Activated CD4-positive, alpha-beta memory T cell treated with anti-CD3 and anti-CD28 coated beads for 36 hours (primary cell): ENCODE results near the gene CCNY. TPM values are rescaled to one million over a fixed set of nuclear protein-coding genes. Genes with fewer than 3 reads are reported as not detected.
A peak's percentile ranks its signal among the peaks of the same experiment; 100 is the strongest.

Source experiments
- CTCF ChIA-PET: fragments of 350-600 bp; sonication (Branson Sonifier 250); formaldehyde crosslinking; loops from one replicate; lab custom pipeline; 2021; ENCODE audit warnings: antibody characterized with exemption, inconsistent platforms; lab: Charles Lee
- POLR2A ChIA-PET: fragments of 350-600 bp; sonication (Branson Sonifier 250); formaldehyde crosslinking; loops from one replicate; lab custom pipeline; 2021; ENCODE audit warnings: antibody characterized with exemption; lab: Charles Lee
- DNase-seq: peaks from one replicate; pipeline ENCODE4 v3.0.0-alpha.2; 2020
- H3K27ac Mint-ChIP-seq: one replicate; pipeline ENCODE4 v1.8.0; 2021; ENCODE audit warnings: mixed read lengths
- H3K27me3 Mint-ChIP-seq: one replicate; pipeline ENCODE4 v1.8.0; 2021; ENCODE audit warnings: mixed read lengths
- H3K36me3 Mint-ChIP-seq: one replicate; pipeline ENCODE4 v1.8.0; 2021; ENCODE audit warnings: mixed read lengths
- H3K4me1 Mint-ChIP-seq: one replicate; pipeline ENCODE4 v1.8.0; 2021; ENCODE audit warnings: low read depth, mixed read lengths
- H3K4me3 Mint-ChIP-seq: one replicate; pipeline ENCODE4 v1.8.0; 2021; ENCODE audit warnings: mild to moderate bottlenecking, mixed read lengths
- H3K9me3 Mint-ChIP-seq: one replicate; pipeline ENCODE4 v1.8.0; 2021; ENCODE audit warnings: mixed read lengths
- intact Hi-C: fragments of 100-400 bp; cut with micrococcal nuclease; formaldehyde crosslinking; loops from one replicate; pipeline ENCODE4 v1.15.1; 2023
- total RNA-seq, 2 experiments: library from RNA; stranded (reverse); gene quantifications; one replicate each; pipeline ENCODE4 v1.2.3, GENCODE V29; 2021

The CCNY gene
- total RNA-seq, 2 experiments from 2014 or later, result 34.6 to 36.2 TPM

GRCh38 chr10:35554461-35555056, 218.2 kb downstream of the CCNY start:
- Mint-ChIP-seq H3K9me3 (no peaks in the 10 kb centered on the region), H3K4me1 (no peaks in the 10 kb centered on the region), H3K36me3 (peaks cover 4% of the 10 kb centered on the region), H3K27ac (no peak overlapping the region), H3K27me3 (no peaks in the 10 kb centered on the region), H3K4me3 (no peak overlapping the region)
- no peak for DNase-seq
- intact Hi-C loops, result no loop called here
- ChIA-PET POLR2A (no interaction called here), CTCF (interaction anchor here (4.1 kb wide), 1 partner anchor 8 kb away, joined by 27 read pairs; no protein-coding TSS in a partner anchor)

DNA sequence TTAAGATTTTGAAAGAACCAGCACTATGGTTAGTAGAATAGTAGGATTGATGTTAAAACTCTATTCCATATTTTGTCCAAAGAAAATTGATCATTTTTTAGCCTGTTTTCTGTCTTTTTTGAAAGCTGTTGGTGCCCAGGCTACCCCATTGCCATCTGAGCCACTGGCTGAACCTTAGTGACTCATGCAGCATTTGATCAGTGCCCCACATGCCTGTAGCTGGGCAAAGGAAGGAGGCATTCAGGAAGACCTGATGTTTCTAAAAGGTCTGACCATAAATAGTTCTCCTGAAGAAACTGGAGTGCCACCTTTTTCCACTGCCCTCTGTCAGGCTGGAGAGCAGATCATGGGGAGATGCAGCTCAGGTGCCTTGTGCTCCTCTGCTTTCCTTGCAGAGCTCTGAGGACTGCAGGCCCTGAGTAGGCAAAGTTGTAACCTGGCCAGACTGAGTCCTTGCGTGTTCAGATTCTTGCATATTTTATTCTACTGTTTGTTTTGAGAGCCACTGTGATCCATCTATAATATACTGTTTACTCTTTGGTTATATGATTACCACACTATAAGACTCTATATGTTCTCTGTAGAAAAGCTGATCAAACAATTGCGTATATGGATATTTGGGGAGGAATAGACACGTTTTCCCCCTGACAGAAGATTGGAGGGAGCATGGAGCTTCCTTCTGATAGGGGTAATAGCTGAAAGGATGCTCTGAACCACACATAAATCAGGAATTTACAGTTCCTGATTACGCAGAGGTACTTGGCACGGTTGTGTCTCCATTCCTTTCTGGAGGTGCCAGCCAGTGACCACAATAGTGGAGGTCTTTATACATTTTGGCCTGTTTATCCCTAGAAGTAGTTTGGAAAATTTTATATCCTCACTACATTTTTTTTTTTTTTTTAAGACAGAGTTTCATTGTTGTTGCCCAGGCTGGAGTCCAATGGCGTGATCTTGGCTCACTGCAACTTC, 219.9 kb downstream of the CCNY start:
- peaks cover 5% of the 10 kb centered on the region for H3K36me3 Mint-ChIP-seq
- POLR2A ChIA-PET, result no interaction called here
- DNase-seq, result no peak
- H3K27me3 Mint-ChIP-seq, result no peaks in the 10 kb centered on the region
- H3K4me3 Mint-ChIP-seq, result no peak overlapping the region
- intact Hi-C loops, result no loop called here
- no peaks in the 10 kb centered on the region for H3K9me3 Mint-ChIP-seq
- H3K4me1 Mint-ChIP-seq, result no peaks in the 10 kb centered on the region
- CTCF ChIA-PET, result interaction anchor here (0.5 to 4.1 kb wide), 4 partner anchors 6 to 80 kb away, joined by 3 to 27 read pairs (median 3); no protein-coding TSS in a partner anchor
- H3K27ac Mint-ChIP-seq, result no peak overlapping the region

GRCh38 chr10:35558276-35558675, 222.0 kb downstream of the CCNY start:
- POLR2A ChIA-PET, result no interaction called here
- CTCF ChIA-PET, result no interaction called here
- Mint-ChIP-seq H3K27ac (no peak overlapping the region), H3K27me3 (no peaks in the 10 kb centered on the region), H3K4me3 (no peak overlapping the region), H3K9me3 (no peaks in the 10 kb centered on the region), H3K4me1 (no peaks in the 10 kb centered on the region), H3K36me3 (peaks cover 5% of the 10 kb centered on the region)
- DNase-seq, result no peak
- intact Hi-C loops, result no loop called here

DNA sequence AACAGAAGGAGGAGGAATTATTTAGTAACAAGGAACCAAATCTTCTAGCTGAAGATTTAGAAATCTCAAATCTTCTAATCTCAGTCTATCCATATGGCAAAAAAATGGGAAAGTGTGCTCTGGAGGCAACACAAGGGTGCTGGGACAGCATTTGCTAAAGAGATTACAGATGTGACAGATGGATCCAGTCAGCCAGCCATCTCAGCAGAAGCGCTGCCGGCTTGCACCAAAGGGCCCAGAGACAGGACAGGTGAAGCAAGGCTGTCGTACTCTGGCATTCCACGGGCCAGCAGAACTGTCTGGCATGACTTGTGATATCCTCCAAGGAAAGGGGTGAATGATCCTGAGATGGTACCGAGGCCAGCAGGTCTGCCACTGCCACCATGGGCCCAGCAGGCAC, 223.1 kb downstream of the CCNY start:
- no peaks in the 10 kb centered on the region for H3K9me3 Mint-ChIP-seq
- no peak overlapping the region for H3K27ac Mint-ChIP-seq
- no peak for DNase-seq
- intact Hi-C loops, result no loop called here
- POLR2A ChIA-PET, result no interaction called here
- H3K4me3 Mint-ChIP-seq, result no peak overlapping the region
- H3K27me3 Mint-ChIP-seq, result no peaks in the 10 kb centered on the region
- H3K4me1 Mint-ChIP-seq, result no peaks in the 10 kb centered on the region
- CTCF ChIA-PET, result no interaction called here
- H3K36me3 Mint-ChIP-seq, result peaks cover 6% of the 10 kb centered on the region

- DNase-seq, result no peak
- Mint-ChIP-seq H3K4me1 (no peaks in the 10 kb centered on the region), H3K4me3 (no peak overlapping the region), H3K27ac (no peak overlapping the region), H3K9me3 (no peaks in the 10 kb centered on the region), H3K36me3 (peaks cover 9% of the 10 kb centered on the region), H3K27me3 (no peaks in the 10 kb centered on the region)
- POLR2A ChIA-PET, result no interaction called here
- CTCF ChIA-PET, result interaction anchor here (1.3 to 3.0 kb wide), 5 partner anchors 8 to 441 kb away, joined by 3 to 27 read pairs (median 4); no protein-coding TSS in a partner anchor
- intact Hi-C loops, result loop anchor here (5.0 to 10.0 kb wide), 2 partner anchors 324 to 437 kb away; partner anchors contain the start of gene CREM
These were observed 225.4 kb downstream of the CCNY start for GRCh38 chr10:35561715-35562114.

DNA sequence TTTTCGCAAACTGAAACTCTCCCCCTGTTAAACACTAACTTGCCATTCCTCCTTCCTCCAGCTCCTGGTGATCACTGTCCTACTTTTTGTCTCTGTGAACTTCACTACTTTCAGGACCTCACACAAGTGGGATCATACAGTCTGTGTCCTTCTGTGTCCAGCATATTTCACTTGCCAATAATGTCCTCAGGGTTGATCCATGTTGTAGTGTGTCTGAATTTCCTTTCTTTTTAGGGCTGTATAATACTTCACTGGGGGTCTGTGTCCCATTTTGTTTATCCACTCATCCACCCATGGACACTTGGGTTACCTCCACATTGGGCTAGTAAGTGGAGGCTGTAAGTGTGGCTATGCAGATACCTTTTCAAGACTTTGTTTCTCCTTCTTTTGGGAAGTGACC, 226.1 kb downstream of the CCNY start:
- no peaks in the 10 kb centered on the region for H3K4me1 Mint-ChIP-seq
- H3K27ac Mint-ChIP-seq, result no peak overlapping the region

GRCh38 chr10:35563261-35563891, 227.1 kb downstream of the CCNY start:
- H3K4me3 Mint-ChIP-seq, result no peak overlapping the region
- intact Hi-C loops, result loop anchor here (5.0 to 10.0 kb wide), 2 partner anchors 326 to 439 kb away; partner anchors contain the start of gene CREM
- H3K27ac Mint-ChIP-seq, result no peak overlapping the region
- peaks cover 15% of the 10 kb centered on the region for H3K36me3 Mint-ChIP-seq
- POLR2A ChIA-PET, result no interaction called here
- no peaks in the 10 kb centered on the region for H3K27me3 Mint-ChIP-seq
- H3K4me1 Mint-ChIP-seq, result no peaks in the 10 kb centered on the region
- no peaks in the 10 kb centered on the region for H3K9me3 Mint-ChIP-seq
- DNase-seq, result peak; percentile 61
- CTCF ChIA-PET, result interaction anchor here (0.6 to 3.0 kb wide), 33 partner anchors 10 to 772 kb away, joined by 3 to 27 read pairs (median 4); no protein-coding TSS in a partner anchor

More for the DNA sequence above, 226.1 kb downstream of the CCNY start:
- H3K9me3 Mint-ChIP-seq, result no peaks in the 10 kb centered on the region
- intact Hi-C loops, result loop anchor here (5.0 to 10.0 kb wide), 2 partner anchors 325 to 438 kb away; partner anchors contain the start of gene CREM
- peaks cover 15% of the 10 kb centered on the region for H3K36me3 Mint-ChIP-seq
- no peak overlapping the region for H3K4me3 Mint-ChIP-seq
- POLR2A ChIA-PET, result no interaction called here
- DNase-seq, result no peak
- no peaks in the 10 kb centered on the region for H3K27me3 Mint-ChIP-seq
- CTCF ChIA-PET, result interaction anchor here (0.8 to 3.0 kb wide), 24 partner anchors 9 to 446 kb away, joined by 3 to 27 read pairs (median 4); no protein-coding TSS in a partner anchor

DNA sequence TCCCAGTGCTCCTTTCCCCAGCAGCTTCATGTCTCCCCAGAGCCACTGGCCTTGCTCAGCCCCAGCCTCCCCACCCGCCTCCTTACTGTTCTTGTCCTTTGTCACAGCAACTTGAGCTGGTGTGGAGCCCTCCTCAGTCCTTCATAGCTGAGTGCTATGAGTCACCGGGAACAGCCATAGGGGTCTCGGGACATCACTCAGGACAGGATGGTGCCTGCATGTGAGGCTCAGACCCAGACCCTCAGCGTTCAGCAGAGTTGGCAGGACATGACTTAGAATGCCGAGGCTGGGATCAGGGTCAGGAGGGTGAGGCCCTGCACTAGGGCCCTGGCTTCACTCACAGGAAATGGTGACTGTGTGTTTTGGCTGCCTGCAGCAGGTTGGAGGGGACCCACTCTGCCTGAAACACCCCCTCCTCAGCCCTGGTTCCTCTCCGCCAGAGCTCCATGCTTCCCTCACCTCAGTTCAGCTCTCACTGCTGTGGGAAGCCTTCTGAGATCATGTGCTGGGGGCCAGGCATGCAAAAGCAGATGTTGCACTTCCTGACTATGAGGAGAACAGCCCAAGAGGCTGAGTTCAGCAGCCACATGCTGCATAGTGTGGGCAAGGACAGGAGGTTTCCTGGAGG, 228.1 kb downstream of the CCNY start:
- Mint-ChIP-seq H3K27me3 (no peaks in the 10 kb centered on the region), H3K27ac (no peak overlapping the region), H3K36me3 (peaks cover 22% of the 10 kb centered on the region), H3K4me1 (no peaks in the 10 kb centered on the region), H3K9me3 (no peaks in the 10 kb centered on the region), H3K4me3 (no peak overlapping the region)
- POLR2A ChIA-PET, result no interaction called here
- CTCF ChIA-PET, result interaction anchor here (0.6 to 2.9 kb wide), 8 partner anchors 16 to 773 kb away, joined by 3 to 23 read pairs (median 4); no protein-coding TSS in a partner anchor
- intact Hi-C loops, result loop anchor here (5.0 to 10.0 kb wide), 2 partner anchors 327 to 440 kb away; partner anchors contain the start of gene CREM
- no peak for DNase-seq

DNA sequence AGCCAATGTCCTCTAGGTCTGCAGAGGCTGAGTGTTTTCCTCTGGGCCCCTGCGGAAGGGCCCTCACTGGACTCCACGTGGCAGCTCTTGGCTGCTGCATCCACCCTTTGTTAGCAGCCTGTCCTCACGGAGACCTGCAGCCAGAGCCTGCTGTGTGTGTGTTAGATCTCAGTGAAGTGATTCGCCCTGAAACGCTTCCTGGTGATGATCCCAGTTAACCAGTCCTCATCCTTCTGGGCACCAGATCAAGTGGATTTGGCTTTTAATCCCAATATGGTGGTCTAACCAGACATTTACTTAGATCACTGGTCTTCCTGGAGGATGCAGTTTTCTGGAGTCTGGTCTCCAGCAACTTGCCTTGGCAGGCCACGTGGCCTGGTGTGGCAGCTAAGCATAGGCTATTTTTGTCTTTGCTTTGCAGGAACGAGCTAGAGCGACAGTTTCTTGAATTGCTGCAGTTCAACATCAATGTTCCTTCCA, 229.3 kb downstream of the CCNY start:
- Mint-ChIP-seq H3K9me3 (no peaks in the 10 kb centered on the region), H3K4me3 (no peak overlapping the region), H3K27ac (no peak overlapping the region), H3K27me3 (no peaks in the 10 kb centered on the region), H3K36me3 (peaks cover 26% of the 10 kb centered on the region), H3K4me1 (no peaks in the 10 kb centered on the region)
- intact Hi-C loops, result loop anchor here (10.0 kb wide), 1 partner anchor 441 kb away; the partner anchor contains the start of gene CREM
- no peak for DNase-seq
- ChIA-PET POLR2A (no interaction called here), CTCF (interaction anchor here (1.2 to 1.7 kb wide), 2 partner anchors 10 to 326 kb away, joined by 3 to 4 read pairs; no protein-coding TSS in a partner anchor)

DNA sequence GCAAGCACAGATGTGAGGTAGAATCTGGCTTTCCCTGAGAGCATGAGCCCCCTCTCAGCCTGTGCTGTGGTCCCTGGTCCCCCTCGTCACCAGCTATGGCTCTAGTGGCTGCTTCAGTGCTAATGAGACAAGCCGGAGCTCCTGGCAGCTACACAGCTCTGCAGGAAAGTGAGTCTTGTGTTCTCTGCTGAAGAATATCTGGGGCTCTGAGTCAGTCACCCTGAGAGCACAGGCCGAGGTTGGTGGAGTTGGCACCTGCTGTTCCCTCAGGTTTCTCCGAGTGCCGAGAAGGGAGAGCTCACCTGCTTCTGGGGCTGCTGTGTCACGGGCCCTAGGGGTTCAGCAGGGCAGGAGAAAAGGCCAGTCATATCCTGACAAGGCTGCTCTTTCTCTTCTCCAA, 231.6 kb downstream of the CCNY start:
- no peak overlapping the region for H3K4me3 Mint-ChIP-seq
- no peaks in the 10 kb centered on the region for H3K9me3 Mint-ChIP-seq
- H3K27ac Mint-ChIP-seq, result no peak overlapping the region
- intact Hi-C loops, result loop anchor here (10.0 kb wide), 1 partner anchor 443 kb away; the partner anchor contains the start of gene CREM
- ChIA-PET CTCF (interaction anchor here (0.6 kb wide), 1 partner anchor 36 kb away, joined by 4 read pairs; no protein-coding TSS in a partner anchor), POLR2A (no interaction called here)
- no peak for DNase-seq
- H3K36me3 Mint-ChIP-seq, result peaks cover 36% of the 10 kb centered on the region
- no peaks in the 10 kb centered on the region for H3K27me3 Mint-ChIP-seq
- no peaks in the 10 kb centered on the region for H3K4me1 Mint-ChIP-seq

DNA sequence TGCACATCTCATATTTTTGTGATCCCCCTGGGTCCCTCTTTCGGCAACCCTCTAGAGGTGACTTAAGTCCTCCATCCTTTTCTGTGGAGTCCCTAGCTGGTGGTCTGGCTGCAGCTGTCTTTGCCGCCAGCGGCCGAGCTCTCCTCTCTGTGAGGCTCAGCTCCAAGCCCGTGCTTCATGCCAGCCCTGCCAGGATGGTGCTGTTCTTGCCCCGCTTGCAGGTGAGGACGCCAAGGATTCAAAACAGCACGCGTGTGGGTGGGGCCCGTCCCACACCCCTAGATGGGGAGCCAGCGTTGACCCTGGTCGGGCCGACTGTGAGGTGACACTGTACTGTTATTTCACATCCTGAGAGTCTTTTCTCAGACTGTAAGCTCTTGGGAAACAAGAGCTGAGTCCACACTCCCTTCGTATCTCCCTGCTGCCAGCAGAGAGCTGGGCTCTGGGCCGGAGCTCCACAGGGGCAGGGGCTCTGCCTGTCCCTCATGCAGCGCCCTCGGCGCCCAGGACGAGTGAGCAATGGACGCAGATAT, 232.2 kb downstream of the CCNY start:
- no peak for DNase-seq
- peaks cover 37% of the 10 kb centered on the region for H3K36me3 Mint-ChIP-seq
- intact Hi-C loops, result loop anchor here (10.0 kb wide), 1 partner anchor 444 kb away; the partner anchor contains the start of gene CREM
- H3K27me3 Mint-ChIP-seq, result no peaks in the 10 kb centered on the region
- no peak overlapping the region for H3K27ac Mint-ChIP-seq
- H3K4me3 Mint-ChIP-seq, result no peak overlapping the region
- H3K4me1 Mint-ChIP-seq, result no peaks in the 10 kb centered on the region
- H3K9me3 Mint-ChIP-seq, result no peaks in the 10 kb centered on the region
- ChIA-PET CTCF (no interaction called here), POLR2A (no interaction called here)
